Stimulated activated CD8-positive, alpha-beta memory T cell treated with anti-CD3 and anti-CD28 coated beads, Interleukin-4, amount 100 ng/mL, for 48 hours (primary cell): Measurements from ENCODE around the gene ATP8A1.

Source experiments
- DNase-seq: peaks from one replicate; pipeline ENCODE4 v3.0.0-alpha.2; 2020

ATP8A1 gene

DNA sequence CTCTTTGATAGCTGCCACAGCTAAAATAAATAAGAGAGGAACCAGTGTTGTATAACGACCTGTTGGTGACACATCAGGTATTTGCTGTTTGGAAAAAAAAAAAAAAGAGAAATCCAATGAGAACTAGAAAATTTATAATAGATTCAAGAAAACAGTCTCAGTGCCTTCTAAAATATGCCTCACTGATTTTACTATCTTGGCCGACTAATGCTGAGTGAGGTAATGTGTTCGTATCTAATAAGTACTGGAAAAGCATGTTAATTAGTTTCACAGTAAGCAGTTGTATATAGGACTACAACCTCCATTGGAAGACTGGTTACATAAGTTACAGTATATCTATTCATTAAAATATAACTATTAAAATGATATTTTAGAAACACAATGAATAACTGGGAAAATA lies 32.4 kb downstream of the ATP8A1 start:
- no peak for DNase-seq

DNA sequence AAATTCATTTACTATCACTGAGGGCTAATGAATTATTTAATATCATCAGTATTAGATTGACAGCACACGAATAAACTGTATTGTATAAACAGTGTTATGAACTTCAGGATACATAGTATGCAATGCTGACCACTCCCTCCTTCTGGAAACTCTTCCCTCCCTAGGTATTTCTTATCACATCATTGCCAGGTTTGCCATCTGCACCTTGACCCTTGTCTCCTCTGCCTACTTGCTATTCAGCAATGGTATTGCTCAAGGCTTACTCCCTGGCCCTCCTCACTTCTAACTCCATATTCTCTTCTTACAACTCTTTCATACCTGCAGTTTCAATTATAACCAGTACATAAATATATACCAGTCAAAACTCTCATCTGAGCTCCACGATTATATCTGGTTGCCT lies 38.9 kb downstream of the ATP8A1 start:
- no peak for DNase-seq

DNA sequence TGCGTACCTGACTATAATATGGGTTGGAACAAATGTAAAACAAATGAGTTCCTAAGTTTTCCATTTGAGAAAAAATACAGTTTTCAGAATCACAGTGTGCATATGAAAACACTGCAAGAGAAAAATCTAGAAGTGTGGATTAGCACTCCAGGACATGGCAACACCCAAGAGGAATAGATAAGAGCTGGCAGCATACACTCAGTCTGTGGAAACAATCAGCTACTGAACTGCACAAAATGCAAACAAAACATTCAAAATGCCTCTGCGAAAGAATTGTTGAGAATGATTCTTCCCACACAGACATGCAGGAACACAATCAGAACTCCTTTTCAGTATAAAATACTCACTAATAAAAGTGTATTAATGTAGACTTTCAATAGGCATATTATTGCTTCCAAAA lies 39.9 kb downstream of the ATP8A1 start:
- no peak for DNase-seq

DNA sequence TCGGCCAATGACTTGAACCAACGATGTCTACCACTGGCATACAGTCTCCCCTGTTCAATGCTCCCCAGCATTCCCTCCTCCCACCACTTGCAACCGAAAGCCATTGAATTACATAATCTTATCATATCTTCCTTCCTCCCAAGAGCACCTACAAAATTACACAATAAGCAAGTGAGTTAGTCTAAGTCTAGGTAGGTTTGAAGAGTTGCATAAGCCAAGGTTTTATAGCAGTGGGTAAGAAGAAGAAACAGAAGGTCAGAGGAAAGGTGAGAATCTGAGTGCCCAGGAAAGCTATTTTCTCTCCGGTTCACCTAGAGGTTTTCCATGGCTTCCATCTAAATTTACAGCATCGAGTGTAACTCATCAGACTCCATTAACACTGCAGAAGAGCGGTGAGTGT lies 40.3 kb downstream of the ATP8A1 start:
- no peak for DNase-seq

DNA sequence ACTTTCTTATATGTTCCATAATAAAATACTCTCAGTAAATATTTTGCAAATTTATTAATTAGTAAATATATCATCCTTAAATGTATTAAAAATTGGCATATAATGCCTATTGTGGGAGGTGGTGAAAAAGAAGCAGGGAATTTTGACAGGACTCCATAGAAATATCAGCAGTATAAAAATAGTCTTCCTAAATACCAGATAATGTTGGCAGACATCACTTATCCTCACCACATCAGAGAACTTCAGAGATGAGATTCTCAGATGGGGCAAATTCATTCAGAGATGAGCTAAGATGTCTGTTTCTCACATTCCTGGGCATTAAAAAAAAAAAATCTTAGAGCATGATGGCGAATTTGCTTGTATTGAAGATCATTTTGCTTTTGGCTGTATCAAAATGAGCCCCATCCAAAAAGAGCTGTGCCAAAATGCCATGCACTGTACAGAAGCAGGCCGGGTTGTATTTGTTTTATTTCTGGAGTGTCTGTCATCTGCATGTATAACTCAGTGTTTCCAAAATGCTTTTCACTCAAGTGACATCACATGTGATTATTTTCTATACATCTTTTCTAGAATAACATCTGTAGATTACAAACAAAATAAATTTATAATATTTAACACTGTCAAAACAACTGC lies 41.7 kb downstream of the ATP8A1 start:
- DNase-seq, result no peak

DNA sequence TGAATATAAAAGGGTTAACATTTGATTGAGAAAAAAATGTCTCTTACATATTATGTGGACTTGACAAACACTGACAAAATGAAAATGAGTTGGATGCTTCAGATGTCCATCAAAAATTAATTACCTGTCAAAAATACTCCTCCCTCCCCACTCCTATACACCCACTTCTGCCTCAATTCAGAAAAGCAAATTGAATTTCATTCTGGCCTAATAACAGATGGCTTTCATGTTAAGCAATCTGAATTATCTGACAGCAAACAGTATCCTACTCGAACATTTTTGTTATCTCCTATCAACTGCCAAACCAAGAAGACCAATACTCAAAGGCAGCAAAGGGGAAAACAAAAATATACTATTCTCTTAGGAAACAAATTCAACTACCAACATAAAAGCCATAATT lies 44.0 kb downstream of the ATP8A1 start:
- DNase-seq, result no peak

DNA sequence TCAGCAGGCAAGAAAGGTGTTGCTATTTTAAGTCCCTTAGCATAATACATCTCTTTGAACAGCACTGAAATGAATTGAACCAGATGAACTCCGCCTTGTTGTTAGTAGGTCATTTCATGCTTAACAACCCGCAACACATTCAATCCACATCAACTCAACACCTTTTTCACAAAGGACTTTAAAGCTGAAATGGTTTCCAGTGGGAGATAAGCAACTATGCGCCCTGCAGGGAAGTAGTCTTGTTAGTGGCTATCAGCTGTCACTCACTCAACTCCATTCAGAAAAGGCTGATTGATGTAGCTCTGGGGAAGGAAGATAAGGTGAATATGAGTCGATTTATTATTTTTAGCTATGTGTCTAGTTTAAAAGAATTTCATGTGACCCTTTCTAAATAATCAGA lies 46.0 kb downstream of the ATP8A1 start:
- DNase-seq, result no peak

DNA sequence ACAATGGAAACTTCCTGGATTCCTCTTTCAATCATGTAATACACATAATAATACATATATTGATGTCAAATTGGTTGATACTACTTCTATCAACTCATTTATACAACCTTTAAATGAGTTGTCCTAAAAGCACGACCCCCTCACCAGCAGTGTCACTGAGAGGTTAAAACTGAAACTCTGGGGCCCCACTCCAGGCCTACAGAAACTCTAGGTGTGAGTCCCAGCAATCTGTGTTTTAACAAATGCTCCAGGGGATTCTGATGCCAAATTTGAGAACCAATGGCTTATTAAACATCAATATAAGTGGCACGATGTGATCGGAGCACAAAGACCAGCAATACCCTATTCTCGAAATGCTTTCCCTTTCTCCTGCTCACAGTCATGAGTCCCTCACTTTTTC lies 47.9 kb downstream of the ATP8A1 start:
- peak; percentile 39 for DNase-seq

DNA sequence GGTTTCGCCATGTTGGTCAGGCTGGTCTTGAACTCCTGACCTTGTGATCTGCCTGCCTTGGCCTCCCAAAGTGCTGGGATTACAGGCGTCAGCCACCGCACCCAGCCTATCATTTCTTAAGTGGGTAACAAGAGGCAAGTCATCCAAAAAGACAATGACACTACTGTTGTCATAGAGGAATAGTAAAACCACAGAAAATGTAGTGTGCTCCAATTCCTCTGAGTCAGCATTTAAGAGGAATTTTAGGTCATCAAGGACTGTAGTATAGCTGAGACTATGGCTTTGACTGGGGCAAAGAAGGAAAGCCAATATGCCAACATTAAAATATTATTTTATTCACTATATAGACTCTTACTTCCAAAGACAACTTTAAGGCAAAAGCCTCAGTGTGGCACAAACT lies 48.4 kb downstream of the ATP8A1 start:
- DNase-seq, result peak; percentile 46

DNA sequence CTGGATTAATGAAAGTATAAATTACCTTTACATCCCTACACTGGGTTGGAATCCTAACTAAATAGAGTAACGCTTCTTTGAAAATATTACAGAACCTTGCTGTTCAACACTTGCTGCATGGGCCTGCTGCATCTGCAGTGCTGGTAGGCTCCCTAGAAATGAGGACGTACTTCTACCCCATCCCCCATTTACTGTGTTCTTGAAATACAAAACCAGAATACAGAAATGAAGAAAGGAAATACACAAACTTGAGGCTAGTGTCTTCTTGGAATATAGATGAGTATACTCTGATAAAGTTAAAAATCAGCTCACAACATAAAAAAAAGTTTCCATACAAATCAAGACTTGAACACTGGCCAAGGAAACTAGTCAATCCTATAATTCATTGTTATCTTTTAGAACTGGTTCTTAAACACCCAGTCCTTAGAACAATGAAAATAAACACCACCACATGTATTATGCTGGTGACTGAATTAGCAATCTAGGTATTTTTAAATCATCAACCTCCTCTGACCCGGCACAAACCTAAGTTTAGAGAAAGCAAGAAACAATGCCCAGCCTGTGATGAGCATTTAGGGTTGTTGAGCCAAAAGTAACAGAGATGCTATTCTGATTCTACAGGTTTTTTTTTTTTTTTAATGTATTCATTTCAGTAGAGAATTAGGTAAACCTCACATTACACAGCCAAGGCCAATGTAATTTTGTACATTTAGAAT lies 49.7 kb downstream of the ATP8A1 start:
- no peak for DNase-seq

DNA sequence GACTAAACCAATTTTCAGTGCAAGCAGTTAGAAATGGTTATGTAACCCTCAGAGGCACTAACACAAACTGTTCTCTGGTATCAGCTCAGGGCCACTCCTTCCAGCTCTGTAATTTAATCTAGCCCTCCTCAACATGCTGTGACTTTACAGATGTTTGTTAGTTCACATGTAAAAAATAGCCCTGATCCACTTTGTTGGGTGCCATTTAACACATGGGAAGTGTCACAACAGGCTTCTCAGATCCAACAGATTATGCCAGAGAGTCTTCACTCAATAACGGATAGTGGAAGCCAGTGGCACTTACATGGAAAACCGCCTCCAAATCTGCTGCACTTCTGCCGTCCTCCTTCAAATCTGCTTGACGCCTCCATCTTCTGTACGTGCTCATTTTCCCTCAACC lies 51.6 kb downstream of the ATP8A1 start:
- no peak for DNase-seq

DNA sequence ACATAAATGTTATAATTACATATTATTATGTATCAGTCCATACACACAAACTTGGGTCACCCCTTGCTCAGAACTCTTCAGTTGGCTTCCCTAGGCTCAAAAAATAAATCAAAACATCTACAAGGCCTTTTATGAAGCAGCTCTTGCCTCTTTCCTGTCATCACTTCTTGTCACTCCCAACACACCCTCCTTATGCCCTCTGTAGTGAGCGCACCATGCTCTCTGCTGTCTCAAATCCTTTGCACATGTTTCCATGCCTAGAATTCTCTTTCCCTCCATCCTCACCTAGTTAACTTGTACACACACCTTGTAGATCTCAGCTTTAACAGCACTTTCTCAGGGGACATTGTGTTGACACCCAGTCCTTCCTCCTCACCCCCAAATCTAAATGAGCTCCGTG lies 53.0 kb downstream of the ATP8A1 start:
- no peak for DNase-seq

DNA sequence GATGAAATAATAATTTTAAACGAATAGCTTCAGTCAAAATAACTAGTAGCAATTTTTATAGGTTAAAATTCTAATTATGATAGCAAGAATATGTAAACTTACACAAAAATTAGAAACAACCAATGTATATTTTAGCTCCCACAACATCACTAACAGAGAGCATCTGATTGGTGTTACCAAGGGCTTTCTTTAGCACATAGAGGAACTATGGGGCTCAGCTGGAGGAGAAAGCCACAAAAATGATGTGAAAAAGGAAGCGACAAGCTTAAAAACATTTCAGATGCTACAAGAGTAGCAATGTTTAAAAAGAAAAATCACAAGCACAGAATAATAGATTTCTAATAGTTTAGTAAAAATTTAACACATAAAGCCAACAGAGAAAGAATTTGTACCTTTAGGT lies 56.3 kb downstream of the ATP8A1 start:
- no peak for DNase-seq

DNA sequence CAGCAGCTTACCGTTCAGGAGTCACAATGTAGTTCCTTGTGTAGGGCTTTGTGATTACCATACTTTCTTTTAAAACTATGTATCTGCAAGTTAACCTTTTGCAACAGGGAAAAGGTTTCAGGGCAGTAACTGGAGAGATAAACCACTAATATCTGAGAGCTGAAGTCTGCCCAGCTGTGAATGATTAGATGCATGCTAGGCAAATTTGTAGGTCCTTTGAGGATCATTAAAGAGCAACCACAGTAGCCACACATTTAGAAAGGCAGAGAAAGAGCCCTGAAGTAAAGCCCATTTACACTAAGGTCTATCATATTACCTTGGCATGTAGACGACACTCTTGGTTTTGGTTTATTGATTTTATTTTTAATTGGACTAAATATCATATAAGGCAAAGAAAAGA lies 60.0 kb downstream of the ATP8A1 start:
- DNase-seq, result no peak

DNA sequence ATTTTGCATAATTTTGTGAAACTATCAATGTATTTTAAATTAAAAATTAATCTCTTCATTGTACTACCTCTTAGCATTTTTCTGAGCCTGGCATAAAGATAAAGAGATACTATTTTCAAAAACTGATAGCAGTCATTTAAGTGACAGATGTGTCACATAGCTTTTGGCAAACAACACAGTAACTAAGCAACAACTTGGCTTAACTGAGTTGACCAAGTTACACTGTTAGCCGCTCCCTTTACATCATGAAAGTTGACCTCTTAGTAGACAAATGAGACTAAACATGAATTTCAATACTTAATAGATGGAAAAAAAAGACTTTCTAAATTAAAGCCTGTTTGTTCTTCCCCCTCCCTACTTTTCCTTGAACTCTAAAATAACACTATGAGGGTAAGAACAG lies 62.0 kb downstream of the ATP8A1 start:
- DNase-seq, result no peak

DNA sequence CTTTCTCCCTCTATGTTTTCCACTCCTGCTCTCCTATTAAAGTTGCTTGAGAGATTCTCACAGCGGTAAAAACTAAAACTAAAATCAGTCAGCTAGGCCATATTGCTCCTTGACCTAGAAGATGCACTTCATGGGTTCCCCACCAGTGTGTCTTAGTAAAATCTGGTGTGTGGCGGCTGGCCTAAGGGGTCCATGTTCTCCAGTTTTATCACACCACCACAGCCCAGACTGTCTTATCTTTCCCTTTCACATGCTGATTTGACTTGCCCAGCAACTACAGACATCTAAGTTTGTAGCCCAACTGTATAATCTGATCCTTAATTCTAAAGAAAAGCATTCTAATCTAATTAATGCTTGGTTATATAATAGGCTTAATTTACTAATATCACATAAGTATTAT lies 68.0 kb downstream of the ATP8A1 start:
- no peak for DNase-seq

DNA sequence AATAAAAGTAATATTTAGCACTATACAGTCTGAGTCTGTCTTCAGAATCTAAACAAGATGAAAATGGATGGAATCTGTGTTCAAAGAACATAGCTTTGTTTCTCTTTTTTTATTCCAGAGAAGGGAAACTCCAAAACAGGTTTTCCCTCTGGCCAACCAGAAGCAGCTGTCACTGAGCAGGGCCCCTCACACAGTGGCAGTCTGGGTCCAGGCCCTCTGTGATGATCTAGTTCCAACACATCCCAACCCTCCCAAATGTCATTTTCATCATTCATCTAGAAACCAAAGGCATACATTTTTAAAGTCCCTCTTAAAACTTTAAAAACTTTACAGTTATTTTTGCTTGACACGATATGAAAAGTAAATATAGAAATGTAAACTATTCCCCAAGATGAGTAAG lies 70.1 kb downstream of the ATP8A1 start:
- DNase-seq, result no peak

DNA sequence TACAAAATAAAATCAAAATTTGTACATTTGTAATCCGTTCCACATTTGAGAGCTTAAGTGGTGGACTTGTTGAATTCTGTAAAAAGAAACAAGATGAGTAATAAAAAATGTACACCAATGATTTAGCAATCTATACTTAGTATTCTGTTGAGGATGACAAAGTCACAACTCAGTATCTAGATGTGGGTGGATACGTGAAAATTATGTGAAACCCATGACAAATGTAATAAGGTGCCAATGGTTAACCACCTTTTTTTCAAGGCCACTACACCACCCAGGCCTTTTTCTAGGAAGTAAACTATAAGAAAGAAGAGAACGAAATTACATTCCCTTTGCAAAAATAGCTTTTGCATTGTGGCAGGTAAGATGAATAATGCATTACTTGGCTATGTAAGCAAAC lies 77.0 kb downstream of the ATP8A1 start:
- no peak for DNase-seq

DNA sequence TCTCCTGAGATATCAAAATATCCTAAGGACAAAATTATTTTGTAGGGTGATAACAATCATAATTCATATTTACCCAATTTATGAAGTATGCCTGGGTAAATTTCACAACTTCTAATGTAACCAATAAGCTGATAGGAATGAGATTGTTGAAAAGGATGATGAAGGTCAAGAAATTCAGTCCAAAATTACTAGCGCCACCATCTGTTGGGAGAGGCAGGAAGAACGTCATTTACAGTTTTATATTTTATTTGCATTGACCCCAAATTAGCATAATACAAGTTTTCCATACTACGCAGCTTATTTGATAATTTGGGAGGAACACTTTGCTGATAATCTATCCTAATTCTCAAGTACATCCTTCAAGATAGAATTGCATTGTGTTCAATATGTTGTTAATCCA lies 78.7 kb downstream of the ATP8A1 start:
- no peak for DNase-seq

DNA sequence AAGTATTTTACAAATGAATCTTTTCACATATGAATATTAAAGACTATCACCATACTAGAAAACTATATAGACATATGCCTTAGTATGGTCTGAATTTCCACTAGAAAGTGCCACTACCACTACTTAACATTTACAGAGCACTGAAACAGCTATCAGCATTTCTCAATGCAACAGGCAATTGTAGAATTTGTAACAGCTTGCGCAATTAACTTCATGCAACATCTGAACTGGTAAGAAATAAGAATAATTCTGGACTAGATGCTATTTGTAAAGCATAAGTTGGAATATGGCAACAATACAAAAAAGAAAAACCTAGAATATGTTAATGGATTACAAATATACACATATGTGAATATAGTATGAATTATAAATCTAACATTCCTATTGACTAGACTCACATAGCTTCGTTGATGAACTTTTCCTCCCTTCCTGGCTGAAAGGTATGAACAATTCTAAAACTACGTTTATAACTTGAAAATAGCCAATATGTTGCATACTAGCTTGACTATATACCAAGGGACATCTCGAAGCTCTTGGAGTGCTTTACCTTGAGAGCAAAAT lies 82.0 kb downstream of the ATP8A1 start:
- DNase-seq, result no peak

DNA sequence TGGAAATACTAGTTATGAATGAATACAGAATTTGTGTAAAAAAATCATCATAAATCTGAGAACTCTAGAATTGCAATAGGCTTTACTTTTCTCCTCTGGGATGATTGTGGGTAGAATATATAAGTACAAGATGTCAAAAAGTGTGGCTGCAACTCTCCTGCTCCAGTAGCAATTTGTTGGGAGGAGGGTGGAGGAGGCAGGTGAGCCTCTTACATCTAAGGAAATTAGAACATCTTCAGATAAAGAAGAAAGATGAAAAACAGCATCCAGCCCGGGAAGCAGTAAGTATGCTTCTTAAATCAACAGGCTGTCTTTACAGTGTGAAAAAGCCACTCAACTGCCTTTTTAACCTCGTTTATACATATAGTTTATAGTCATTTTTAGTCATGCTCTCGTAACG lies 83.7 kb downstream of the ATP8A1 start:
- DNase-seq, result no peak

DNA sequence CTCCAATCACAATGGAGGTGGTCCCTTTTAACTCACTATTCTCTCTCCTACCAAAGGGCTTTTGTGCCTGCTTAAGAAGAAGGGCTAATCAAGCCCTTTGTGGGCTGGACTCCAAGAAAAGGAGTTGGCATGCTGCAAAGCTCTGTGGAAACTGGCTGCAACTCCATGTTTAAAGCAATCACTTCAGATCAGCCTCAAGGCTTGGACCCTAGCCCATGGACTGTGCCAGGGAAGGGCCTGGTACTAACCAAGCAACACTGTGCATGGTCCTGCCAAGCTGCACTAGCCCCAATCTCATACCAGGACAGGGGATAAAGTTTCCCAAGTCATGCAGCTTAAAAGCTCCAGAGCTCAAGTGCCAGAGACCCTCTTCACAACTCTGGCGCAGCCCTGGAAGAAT lies 86.7 kb downstream of the ATP8A1 start:
- no peak for DNase-seq

DNA sequence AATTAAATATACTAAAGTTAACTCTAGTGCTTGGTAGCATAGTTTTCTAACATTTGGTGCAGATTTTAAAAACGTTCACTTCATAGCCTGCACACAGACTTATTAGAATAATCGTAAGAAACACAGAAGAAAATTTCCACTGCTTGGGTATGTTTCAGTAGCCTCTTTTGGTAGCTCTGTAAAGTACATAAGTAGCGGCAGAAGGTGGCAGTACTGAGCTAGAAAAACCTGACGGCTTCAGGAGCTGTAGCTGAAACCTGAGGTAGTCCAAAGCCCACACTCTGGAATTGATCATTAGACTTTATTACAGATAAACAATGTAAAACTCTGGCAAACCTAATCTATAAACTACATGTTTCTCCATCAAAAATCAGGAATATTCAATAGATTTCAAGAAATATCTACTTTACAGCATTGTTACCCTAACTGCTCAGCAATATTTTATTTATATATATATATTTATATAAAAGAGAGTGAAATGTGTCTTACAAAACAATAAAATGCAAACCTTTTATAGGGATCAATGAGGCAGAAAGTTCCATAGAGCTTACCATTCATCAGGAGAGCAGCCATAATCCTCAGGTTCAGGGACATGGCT lies 88.2 kb downstream of the ATP8A1 start:
- DNase-seq, result peak; percentile 70

DNA sequence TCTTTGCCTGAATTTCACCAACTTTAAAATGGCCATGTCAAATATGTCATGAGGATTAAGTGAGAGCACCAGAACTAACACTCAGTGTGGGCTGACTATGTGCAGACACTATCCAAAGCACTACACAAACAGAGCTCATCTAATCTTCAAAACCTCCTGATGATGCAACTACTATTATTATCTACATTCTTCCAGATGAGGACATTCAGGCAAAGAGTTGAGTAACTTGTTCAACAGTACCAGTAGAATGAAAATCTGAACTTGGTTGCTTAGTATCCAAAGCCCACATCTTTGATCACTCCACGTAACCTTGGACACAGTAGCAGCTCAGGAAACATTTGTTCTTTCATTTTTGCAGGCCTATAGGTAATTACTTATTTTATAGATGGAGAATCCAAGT lies 90.1 kb downstream of the ATP8A1 start:
- no peak for DNase-seq
